GM21515 (cell line): Measurements from ENCODE around the gene RABEP1.

Experiments used
- ATAC-seq: cut with Tn5 transposase; IDR thresholded peaks from one replicate; pipeline ENCODE4 v1.9.1; 2021; ENCODE audit not compliant: unreplicated experiment

RABEP1 gene

DNA sequence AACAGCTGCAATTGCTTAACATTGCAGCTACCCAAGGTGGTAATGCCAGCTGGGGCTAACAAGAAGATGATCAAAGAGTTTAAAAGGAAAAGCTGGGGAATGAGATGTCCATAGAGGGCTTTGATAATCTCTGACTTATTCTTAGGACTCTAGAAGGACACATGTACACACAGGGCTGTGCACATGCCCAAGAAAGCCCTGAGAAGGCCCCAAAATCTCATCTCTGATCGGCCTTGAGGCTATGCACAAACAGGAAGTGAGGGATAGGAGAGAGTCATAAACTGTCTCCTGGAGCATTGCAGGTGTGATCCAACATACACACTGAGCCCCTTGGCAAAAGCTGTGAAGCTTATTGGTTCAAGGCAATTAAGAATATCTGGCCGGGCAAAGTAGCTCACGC lies 17.2 kb upstream of the RABEP1 start:
- ATAC-seq = no peak

DNA sequence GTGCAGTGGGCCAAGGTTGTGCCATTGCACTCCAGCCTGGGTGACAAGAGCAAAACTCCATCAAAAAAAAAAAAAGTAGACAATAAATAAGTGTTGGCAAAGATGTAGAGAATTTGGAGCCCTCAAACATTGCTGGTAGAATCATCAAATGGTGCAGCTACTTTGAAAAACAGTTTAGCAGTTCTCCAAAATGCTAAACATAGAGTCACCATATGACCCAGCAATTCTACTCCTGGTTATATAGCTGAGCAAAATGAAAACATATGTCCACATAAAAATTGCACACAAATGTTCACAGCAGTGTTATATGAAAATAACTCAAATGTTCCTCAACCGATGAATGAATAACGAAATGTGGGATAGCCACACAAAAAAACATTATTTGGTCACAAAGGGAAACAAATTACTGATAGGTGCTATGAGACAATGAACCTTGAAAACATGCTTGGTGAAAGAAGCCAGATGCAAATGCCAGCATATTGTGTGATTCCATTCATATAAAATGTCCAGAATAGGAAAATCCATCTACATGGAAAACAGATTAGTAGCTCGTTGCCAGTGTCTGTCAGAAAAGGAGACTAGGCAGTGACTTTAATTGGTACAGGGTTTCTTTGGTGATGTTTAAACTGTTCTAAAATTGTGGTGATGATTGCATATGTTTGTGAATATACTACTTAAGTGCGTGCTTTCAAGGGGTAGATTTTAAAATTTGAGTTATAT lies 12.7 kb upstream of the RABEP1 start:
- ATAC-seq = no peak

DNA sequence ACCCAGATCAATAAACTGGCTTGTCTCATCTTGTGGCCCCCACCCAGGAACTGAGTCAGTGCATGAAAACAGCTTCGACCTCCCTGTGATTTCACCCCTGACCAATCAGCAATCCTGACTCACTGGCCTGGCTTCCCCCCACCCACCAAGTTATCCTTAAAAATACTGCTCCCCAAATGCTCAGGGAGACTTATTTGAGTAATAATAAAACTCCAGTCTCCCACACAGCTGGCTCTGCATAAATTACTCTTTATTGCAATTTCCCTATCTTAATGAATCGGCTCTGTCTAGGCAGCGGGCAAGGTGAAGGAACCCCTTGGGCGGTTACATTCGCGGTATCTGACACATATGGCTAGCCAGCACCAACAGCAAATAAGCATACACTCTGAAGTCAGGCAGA lies 9.8 kb upstream of the RABEP1 start:
- no peak for ATAC-seq

DNA sequence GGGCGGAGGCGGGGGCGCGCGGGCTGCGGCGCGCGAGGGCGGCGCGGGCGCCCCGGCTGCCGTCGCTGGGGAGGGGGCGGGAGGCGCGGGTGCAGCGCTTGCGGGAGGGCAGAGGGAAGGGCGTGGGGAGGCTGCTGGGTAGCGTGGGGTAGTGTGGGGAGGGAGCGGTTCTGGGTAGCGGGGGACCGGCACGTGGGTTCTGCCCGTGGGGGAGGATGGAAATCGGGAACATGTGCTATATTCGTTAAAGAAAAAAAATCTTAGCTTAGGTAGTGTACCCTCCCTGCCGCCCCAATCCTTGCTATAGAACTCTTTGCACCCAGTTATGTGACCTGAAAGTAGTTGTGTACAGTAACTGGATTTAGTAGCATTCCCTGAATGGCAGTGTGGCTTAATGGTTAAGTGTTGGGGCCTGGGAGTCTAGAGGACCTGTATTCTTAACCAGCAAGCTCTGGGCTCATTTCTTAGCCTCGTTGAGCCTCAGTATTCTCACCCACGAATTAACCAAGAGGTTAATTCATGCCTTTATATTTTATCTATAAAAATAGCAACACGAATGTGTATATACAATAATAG lies 646 bp downstream of the RABEP1 start:
- no peak for ATAC-seq

DNA sequence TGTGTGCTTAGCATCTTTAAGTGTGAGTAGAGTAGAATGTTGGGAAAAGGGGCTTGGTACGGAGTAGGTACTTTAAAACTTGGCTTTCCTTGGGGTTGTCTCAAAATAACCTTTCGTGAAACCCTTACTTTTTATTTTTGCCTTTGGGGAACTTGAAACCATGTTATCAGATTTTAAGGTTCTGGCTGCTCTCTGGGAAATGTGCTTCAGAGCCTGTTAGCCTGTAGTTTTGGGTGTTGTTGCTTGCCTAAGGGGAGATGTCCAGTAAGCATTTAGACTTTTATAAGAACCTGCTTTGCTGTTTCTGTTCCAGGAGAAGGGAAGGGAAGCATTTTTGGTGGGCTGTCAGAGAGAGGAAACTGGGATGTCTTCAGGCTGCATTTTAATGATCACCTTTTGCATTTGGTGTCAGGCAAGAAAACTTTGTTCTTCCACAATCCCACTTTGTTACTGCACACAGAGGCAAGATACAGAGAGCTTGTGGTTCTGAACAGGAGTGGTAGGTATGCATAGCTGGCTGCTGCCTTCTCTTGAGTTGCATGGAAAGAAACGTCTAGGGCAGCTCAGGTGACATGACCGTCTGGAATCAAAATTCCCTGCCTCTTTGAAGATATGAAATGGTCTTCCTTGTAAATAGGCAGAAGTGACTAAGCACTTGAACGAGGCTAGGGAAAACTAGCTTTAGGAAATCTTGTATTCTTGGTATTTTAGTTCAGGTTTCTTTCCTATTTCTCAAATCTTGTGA lies 1.7 kb downstream of the RABEP1 start:
- ATAC-seq = no peak

DNA sequence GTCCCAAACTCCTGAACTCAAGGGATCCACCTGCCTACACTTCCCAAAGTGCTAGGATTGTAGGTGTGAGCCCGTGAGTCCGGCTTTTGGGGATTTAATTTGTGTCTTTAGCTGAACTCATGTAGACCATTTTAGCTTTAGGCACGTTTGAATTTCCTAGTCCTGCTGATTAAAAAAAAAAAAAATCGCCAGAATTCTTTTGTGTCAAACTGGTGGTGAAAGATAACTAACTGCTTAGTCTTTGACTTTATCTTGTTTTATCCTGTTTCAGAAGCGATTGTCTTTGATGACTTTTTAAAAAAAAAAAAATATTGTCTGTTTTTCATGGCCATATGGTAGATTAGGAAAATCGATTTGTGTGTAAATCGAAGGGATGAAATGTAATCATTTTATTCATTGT lies 2.6 kb downstream of the RABEP1 start:
- ATAC-seq = no peak

DNA sequence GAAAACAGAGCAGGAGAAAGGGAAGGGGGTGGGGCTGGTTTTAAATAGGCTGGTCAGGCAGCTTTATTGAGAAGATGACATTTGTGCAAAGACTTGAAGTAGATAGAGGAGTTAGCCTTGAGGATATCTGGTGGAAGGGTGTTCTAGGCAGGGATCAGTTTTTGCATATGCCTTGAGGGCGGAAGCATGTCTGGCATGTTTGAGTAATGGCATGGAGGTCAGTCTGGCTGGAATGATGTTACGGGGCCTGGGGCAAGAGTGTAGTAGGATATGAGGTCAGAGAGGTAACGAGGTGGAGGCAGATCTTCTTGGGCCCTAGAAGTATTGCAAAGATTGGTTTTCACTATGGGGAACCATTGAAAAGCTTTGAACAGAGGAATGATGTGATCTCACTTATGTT lies 4.8 kb downstream of the RABEP1 start:
- ATAC-seq = no peak

DNA sequence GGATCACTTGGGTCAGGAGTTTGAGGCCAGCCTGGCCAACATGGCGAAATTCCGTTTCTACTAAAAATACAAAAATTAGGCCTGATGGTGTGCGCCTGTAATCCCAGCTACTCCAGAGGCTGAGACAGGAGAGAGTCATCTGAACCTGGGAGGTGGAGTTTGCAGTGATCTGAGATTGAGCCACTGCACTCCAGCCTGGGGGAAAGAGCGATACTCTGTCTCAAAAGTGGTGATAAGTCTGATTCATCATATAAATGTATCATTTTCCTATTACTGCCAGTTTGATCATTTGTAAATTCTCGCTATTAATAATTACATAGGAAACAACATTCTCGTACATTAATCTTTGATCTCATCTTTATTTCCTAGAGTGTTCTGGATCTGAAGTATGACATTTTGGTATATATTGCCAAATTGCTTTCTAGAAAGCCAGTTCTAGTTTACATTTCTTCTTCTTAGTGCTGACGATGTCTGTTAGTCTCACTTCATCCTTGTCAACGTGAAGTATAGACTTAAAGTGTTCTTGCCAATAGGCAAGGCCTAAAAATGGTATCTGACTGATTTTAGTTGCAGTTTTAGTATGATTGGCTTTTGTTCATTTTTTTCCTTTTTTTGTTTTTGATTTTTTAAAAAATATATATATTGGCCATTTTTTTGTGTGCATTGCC lies 9.7 kb downstream of the RABEP1 start:
- ATAC-seq = no peak

DNA sequence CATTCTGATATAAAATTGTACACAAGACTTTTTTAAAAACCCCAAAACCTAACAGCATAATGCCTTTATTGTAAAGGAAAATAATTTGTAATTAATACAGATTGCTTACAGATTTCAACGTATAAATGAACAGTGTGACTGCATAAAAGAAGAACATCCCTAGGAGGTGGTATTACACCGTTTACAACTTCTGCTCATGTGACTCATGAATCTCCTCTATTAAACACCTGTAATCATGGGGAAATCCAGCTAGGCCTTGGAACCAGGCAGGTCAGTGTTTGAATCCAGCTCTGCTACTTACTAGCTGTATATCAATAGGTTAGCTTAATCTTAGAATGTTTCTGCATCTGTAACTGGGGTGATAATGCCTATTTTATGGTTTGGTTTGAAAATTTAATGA lies 15.2 kb downstream of the RABEP1 start:
- no peak for ATAC-seq

DNA sequence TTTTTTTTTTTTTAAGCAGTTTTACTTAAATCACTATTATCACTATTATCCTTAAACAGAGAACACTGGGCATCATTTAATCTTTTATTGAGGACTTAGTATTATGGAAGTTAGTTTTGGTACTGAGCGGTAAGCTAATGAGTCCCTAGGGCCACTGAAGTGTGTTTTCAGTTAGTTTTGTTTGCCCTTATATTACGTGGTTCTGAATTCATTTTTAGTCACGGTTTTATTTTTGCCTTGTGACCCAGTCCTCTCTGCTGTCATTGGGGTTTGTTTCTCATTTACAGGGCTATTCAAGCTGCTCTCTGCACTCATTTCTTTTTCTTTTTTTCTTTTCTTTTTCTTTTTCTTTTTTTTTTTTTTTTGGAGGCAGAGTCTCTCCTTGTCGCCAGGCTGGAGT lies 17.3 kb downstream of the RABEP1 start:
- ATAC-seq = no peak

DNA sequence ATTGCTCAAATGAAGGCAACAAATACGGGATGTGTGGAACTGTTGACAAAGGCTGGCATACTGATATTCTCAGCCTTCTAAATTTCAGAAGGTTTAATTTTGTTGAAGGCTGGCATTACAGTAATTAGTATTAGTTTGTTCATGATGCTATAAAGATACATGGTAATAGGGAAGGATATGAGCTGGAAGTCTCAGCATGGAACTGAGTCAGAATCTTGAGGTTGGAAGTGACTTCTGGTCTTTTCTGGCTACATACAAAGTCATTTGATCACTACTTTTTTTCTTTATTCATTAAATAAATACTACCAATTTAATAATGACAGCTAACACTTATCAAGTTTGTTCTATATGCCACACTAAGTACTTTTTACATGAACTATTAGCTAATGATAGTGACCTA lies 22.6 kb downstream of the RABEP1 start:
- ATAC-seq = no peak

DNA sequence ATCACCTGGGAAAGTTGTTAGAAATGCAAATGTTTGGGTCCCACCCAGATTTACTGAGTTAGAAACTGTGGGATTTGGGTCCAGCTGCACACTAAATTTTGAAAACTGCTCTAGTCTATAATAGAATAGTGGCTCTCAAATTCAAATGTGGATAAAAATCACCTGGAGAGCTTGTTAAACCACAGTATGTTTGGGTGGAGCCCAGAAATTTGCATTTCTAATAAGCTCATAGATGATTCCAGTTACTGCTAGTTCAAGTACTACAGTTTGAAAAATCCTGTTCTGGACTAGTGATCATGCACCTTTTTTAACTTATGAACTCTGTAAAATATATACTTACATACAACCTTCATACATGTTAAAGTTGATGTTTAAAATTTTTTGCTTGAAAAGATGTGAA lies 27.8 kb downstream of the RABEP1 start:
- ATAC-seq = no peak

DNA sequence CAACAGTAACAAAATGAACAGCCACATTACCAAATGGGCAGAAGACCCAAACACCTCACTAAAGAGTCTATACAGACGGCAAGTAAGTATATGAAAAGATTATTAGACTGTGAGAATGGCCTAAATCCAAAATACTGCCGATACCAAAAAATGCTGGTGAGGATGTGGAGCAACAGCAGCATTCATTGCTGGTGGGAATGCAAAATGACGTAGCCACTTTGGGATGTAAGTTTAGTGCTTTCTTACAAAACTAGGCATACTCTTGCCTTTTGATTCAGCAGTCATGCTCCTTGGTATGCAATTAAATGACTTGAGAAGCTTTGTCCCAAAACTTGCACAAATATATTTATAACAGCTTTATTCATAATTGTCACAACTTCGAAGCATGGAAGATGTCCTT lies 43.8 kb downstream of the RABEP1 start:
- ATAC-seq = no peak

DNA sequence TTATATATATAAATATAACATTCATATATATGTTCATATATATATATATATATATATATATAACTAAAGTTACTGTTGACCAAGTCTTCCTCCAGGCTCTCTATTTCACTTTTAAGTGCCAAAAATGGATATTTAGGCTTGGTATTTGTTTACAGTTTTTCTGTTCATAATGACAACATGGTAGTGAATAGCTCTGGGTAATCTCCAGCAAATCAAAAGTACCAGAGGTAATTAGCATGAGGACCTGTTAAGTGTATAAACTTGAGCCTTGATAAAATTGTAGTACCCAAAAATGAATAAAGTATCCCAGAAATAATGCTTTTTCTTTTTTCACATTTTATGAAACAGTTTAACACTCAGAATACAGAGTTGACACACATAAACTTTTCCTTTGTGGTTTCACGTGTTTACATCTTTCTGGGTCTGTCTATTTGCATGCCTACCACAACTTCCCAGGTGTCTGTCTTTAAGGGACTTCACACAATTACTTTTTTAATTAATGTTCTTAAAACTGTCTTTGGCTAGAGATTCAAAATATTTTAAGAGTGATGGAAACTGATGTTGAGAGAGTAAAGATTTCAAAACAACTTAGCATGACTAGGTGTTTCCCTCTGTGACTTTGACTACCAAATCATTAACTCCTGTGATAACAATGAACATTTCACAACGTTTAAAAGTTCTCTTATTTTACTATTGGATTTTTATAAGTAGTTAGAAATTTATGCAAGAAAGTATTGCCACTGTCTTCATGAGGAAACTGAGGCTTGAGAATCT lies 47.9 kb downstream of the RABEP1 start:
- ATAC-seq = no peak

DNA sequence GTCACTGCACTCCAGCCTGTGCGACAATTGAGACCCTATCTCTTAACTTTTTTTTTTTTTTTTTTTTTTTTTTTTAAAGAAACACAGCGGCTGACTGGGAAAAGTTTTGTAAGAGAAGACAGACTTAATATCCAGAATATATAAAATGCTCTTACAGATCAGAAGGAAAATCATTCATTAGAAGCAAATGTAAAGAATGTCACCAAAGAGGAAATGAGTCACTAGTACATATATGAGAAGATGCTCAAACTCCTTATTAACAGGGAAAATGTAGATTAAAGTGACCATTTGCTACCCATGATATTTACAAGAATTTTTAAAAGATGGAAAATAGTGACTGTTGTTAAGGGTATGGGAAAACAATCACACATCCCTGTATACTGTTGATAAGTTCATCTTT lies 48.9 kb downstream of the RABEP1 start:
- ATAC-seq = no peak

DNA sequence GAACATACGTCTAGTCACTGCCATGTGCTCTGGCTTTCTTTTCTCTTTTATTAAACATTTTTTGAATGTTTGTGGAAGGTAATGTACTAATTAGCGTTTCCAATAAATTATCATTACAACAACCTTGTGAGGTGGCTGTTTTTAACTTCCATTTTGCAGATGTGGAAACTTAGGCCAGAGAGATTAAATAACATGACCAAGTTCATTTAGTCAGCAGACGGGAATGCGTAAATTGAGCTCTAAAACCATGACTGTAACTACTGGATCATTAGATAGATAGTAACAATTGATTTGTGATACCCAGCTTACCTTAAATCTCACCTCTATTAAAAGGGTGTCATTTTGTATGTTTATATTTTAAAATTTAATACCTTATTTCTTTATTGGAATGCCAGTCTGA lies 49.4 kb downstream of the RABEP1 start:
- ATAC-seq = no peak

DNA sequence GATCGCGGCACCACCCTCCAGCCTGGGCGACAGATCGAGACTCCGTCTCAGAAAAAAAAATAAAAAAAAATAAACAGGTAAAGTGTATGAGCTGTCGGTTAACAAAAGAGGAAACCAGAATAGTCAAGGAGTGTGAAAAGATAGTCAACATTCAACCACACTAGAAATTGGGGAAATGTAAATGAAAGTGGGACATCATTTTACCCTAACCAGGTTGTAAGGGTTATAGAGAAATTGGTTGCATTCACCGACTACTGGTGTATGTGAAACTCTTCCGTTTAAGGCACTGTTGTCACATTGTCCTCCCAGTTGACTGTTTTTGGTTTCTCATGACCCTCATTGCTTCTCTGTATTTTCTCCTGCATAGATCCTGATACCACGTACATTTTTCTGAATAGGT lies 62.8 kb downstream of the RABEP1 start:
- no peak for ATAC-seq

DNA sequence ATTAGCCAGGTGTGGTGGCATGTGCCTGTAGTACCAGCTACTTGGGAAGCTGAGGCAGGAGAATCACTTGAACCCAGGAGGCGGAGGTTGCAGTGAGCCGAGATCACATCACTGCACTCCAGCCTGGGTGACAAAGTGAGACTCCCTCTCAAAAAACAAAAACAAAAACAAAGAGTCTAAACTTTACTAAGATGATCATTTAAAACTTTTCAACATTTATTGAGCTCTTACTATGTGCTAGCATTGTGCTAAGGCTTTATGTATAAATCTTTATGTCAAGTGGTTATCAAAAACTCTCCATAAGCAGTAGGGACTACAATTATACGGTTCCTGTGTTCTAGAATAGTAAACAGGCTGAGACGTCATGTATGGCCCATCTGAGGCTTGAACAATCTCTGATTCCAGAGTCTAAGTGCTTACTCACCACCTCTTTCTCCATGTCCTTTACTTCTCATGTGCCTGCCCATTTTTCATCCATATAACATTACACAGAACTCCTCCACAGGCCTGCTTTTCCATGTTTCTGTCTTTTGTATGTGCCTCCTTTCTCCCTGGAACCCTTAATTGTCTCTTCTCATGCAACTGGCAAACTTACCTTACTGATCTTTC lies 70.7 kb downstream of the RABEP1 start:
- ATAC-seq = no peak

DNA sequence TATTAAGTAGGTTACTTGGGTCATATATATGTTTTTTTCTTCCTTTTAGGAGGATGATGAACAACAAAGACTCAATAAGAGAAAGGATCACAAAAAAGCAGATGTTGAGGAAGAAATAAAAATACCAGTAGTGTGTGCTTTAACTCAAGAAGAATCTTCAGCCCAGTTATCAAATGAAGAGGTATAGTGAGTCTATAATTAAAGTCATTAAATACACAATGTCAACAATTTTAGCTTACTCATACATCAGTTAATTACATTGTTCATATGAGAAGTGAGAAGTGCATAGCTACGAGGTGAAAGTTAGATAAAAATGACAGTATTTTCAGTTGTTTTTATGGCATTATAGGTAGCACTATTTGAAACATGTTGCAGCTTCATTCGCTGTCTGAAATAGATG lies 72.2 kb downstream of the RABEP1 start:
- no peak for ATAC-seq

DNA sequence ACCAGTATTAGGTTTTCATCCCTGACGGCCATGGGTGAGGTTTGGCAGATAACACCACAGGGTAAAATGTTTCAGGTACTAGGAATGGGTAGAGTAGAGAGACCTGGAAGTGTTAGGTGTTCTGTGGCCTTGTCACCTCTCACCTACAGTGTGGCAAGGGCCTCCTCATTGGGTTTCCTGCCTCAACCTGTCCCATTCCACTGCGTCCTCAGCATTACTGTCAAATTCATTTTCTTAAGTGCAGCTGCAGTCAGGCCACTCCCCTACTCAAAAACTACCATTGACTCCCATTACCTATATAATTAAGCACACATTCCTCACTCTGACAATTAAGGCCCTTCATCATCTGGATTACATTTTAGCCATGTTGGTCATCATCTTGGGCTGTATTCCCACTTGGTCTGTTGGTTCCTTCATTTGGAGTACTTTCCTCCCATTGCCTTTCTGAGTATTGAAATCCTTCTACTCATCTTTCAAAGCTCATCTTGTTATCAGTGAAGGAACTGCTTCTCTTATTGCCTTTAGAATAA lies 72.9 kb downstream of the RABEP1 start:
- ATAC-seq = no peak
